ENCODE data around the gene IDS. TPM values are rescaled to one million over a fixed set of nuclear protein-coding genes. Genes with fewer than 3 reads are reported as not detected.

IDS gene
- total and polyA plus RNA-seq, 2 donors (not counting 3 experiments of a cell fraction or from before 2014, with no cell fraction given), result 35.2 to 44.0 TPM

- ChIA-PET POLR2A (no interaction called here), CTCF (no interaction called here)
- dilution Hi-C loops (cut with MboI; ENCODE audit: extremely low pct_ligation_motif_present, low sequenced_read_pairs), result no loop called here
- Histone ChIP-seq H3K9me1 (replicated peaks; ENCODE audit: control insufficient read depth, extremely low read depth, insufficient read depth, low read length) (no peaks in the 10 kb centered on the region), H4K20me1 (replicated peaks; ENCODE audit: control insufficient read depth, extremely low read depth, insufficient read depth, low read length) (no peaks in the 10 kb centered on the region), H3K36me3 (ENCODE audit: control insufficient read depth in 2 of 2, extremely low read depth in 1 of 2, insufficient read depth in 2 of 2, low read length in 2 of 2) (no peaks in the 10 kb centered on the region), H3K27ac (ENCODE audit: insufficient read depth, low read depth, low read length) (no peak overlapping the region), H3K79me2 (ENCODE audit: control insufficient read depth, insufficient read depth, low read length) (no peaks in the 10 kb centered on the region), H3K4me3 (replicated peaks in 1 of 3; ENCODE audit: insufficient read depth in 1 of 3, low read depth in 1 of 3, low read length in 3 of 3) (no peak overlapping the region), H3K9ac (replicated peaks; ENCODE audit: extremely low read depth, insufficient read depth, low read length) (no peak overlapping the region), H3K4me1 (ENCODE audit: control insufficient read depth, extremely low read depth, insufficient read depth, low read length) (peaks cover 5% of the 10 kb centered on the region), H3K27me3 (ENCODE audit: control insufficient read depth in 2 of 2, insufficient read depth in 2 of 2, low read length in 2 of 2) (no peaks in the 10 kb centered on the region), H2AFZ (ENCODE audit: low read depth, low read length) (no peak overlapping the region), H3K9me3 (replicated peaks; ENCODE audit: control insufficient read depth, insufficient read depth, low read length) (no peaks in the 10 kb centered on the region), H3K4me2 (ENCODE audit: insufficient read depth, low read length) (no peak overlapping the region)
- TF ChIP-seq, protein P1, sequence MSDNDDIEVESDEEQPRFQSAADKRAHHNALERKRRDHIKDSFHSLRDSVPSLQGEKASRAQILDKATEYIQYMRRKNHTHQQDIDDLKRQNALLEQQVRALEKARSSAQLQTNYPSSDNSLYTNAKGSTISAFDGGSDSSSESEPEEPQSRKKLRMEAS (IDR thresholded peaks at IDR 0.05; ENCODE audit: insufficient read depth, insufficient read length), result no peak
- TF ChIP-seq EZH2 (IDR thresholded peaks at IDR 0.05; ENCODE audit: borderline replicate concordance, low read depth, low read length, severe bottlenecking) (no peak), POLR2A (IDR thresholded peaks at IDR 0.05; ENCODE audit: low read depth, low read length) (no peak), JUN (IDR thresholded peaks at IDR 0.05; ENCODE audit: borderline replicate concordance, insufficient read depth, insufficient read length, low read depth) (no peak), GATA2 (IDR thresholded peaks at IDR 0.05; ENCODE audit: insufficient read depth, insufficient read length, low read depth, low read length) (no peak), MYC (IDR thresholded peaks at IDR 0.05; ENCODE audit: low read depth, low read length) (no peak), FOS (IDR thresholded peaks at IDR 0.05; ENCODE audit: borderline replicate concordance, insufficient read depth, low read length) (no peak), POLR2AphosphoS5 (IDR thresholded peaks at IDR 0.05; ENCODE audit: insufficient read depth, low read depth, low read length) (no peak)
- TF ChIP-seq, protein P2, sequence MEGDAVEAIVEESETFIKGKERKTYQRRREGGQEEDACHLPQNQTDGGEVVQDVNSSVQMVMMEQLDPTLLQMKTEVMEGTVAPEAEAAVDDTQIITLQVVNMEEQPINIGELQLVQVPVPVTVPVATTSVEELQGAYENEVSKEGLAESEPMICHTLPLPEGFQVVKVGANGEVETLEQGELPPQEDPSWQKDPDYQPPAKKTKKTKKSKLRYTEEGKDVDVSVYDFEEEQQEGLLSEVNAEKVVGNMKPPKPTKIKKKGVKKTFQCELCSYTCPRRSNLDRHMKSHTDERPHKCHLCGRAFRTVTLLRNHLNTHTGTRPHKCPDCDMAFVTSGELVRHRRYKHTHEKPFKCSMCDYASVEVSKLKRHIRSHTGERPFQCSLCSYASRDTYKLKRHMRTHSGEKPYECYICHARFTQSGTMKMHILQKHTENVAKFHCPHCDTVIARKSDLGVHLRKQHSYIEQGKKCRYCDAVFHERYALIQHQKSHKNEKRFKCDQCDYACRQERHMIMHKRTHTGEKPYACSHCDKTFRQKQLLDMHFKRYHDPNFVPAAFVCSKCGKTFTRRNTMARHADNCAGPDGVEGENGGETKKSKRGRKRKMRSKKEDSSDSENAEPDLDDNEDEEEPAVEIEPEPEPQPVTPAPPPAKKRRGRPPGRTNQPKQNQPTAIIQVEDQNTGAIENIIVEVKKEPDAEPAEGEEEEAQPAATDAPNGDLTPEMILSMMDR (IDR thresholded peaks at IDR 0.05; ENCODE audit: extremely low read depth in 1 of 2, insufficient read depth in 1 of 2, low read depth in 1 of 2, low read length in 2 of 2), result no peak
- intact Hi-C loops (cut with micrococcal nuclease), result no loop called here
- FAIRE-seq (no peak), DNase-seq (ENCODE audit: low read depth, low spot score) (no peak)
- no TSS peak for BruUV-seq (replicated peaks)
These were observed 32.5 kb downstream of the IDS start for GRCh38 chrX:149472625-149473024.

Measured in endothelial cell of umbilical vein (primary cell).